Activated CD4-positive, CD25-positive, alpha-beta regulatory T cell treated with anti-CD3 and anti-CD28 coated beads, Interleukin-2, amount 50 U/mL, for 16 hours (primary cell): Measurements from ENCODE around the gene SIK3.
A peak's percentile ranks its signal among the peaks of the same experiment; 100 is the strongest.
"Not testable (repeated sequence)": the region's sequence is repeated elsewhere in the genome, so short reads cannot be mapped to it uniquely, and the experiment has no call there.

Experiments
- DNase-seq: peaks from one replicate; pipeline ENCODE4 v3.0.0-alpha.2; 2020; ENCODE audit warnings: low read depth, low spot score

SIK3 gene

GRCh38 chr11:117076941-117077691 lies 21.1 kb downstream of the SIK3 start:
- no peak for DNase-seq

- no peak for DNase-seq
These were observed 23.0 kb downstream of the SIK3 start for GRCh38 chr11:117075186-117075585.

- no peak for DNase-seq
These were observed 24.1 kb downstream of the SIK3 start for GRCh38 chr11:117074119-117074518.

GRCh38 chr11:117073539-117073938 lies 24.7 kb downstream of the SIK3 start:
- DNase-seq: no peak

- peak; percentile 6 for DNase-seq
These were observed 25.4 kb downstream of the SIK3 start for GRCh38 chr11:117072517-117073461.

GRCh38 chr11:117071344-117071787 lies 26.9 kb downstream of the SIK3 start:
- no peak for DNase-seq

GRCh38 chr11:117070016-117070415 lies 28.2 kb downstream of the SIK3 start:
- no peak for DNase-seq

GRCh38 chr11:117068303-117068860 lies 29.8 kb downstream of the SIK3 start:
- DNase-seq: no peak

- DNase-seq: no peak
These were observed 31.3 kb downstream of the SIK3 start for GRCh38 chr11:117066959-117067358.

GRCh38 chr11:117064275-117064674 lies 34.0 kb downstream of the SIK3 start:
- no peak for DNase-seq

GRCh38 chr11:117062498-117062897 lies 35.7 kb downstream of the SIK3 start:
- no peak for DNase-seq

GRCh38 chr11:117061256-117061655 lies 37.0 kb downstream of the SIK3 start:
- DNase-seq: no peak

GRCh38 chr11:117059611-117060148 lies 38.5 kb downstream of the SIK3 start:
- no peak for DNase-seq

GRCh38 chr11:117058761-117059261 lies 39.4 kb downstream of the SIK3 start:
- no peak for DNase-seq

GRCh38 chr11:117057727-117058126 lies 40.5 kb downstream of the SIK3 start:
- no peak for DNase-seq

- no peak for DNase-seq
These were observed 40.9 kb downstream of the SIK3 start for GRCh38 chr11:117057317-117057716.

- no peak for DNase-seq
These were observed 42.8 kb downstream of the SIK3 start for GRCh38 chr11:117055469-117055868.

GRCh38 chr11:117054382-117054781 lies 43.8 kb downstream of the SIK3 start:
- DNase-seq: no peak

GRCh38 chr11:117052196-117053149 lies 45.8 kb downstream of the SIK3 start:
- DNase-seq: no peak

GRCh38 chr11:117050121-117050520 lies 48.1 kb downstream of the SIK3 start:
- not testable (repeated sequence) for DNase-seq

- DNase-seq: not testable (repeated sequence)
These were observed 51.6 kb downstream of the SIK3 start for GRCh38 chr11:117046627-117047026.
